B cell (primary cell): ENCODE results near the gene ACSBG1.

ENCODE experiments used
- CTCF ChIP-seq: fragments of 200-600 bp; IDR thresholded peaks from one replicate; pipeline ENCODE4 v1.8.0; 2022; ENCODE audit warnings: antibody characterized with exemption, mild to moderate bottlenecking
- EZH2 ChIP-seq: IDR thresholded peaks from 2 replicates; pipeline ENCODE4 v1.6.1; 2012; ENCODE audit warnings: borderline replicate concordance, low read depth, mild to moderate bottlenecking, moderate library complexity, low read length; ENCODE audit not compliant: insufficient read depth, poor library complexity, severe bottlenecking

- no peak for TF ChIP-seq CTCF
- no peak for TF ChIP-seq EZH2
Measured at GRCh38 chr15:78276064-78276943, 41.9 kb upstream of the ACSBG1 start.
